Neural progenitor cell (in vitro differentiated cells): Measurements from ENCODE around the gene IRF9. TPM values are rescaled to one million over a fixed set of nuclear protein-coding genes. Genes with fewer than 3 reads are reported as not detected.

Experiments used
- DNase-seq: peaks from one replicate; pipeline ENCODE4 v3.0.0-alpha.2; 2016; ENCODE audit warnings: low spot score
- H2AFZ ChIP-seq: fragments of 200-600 bp; sonication (generic); replicated peaks from 2 replicates; pipeline ENCODE4 v1.6.1; 2016; ENCODE audit warnings: antibody characterized with exemption
- H3F3A ChIP-seq: fragments of 200-600 bp; sonication (generic); 2 replicates; pipeline ENCODE4 v1.6.1; 2016; ENCODE audit warnings: antibody characterized with exemption, low read depth
- H3K27ac ChIP-seq: fragments of 200-600 bp; sonication (generic); 2 replicates; pipeline ENCODE4 v1.5.1; 2016; ENCODE audit warnings: mild to moderate bottlenecking
- H3K27me3 ChIP-seq: fragments of 200-600 bp; sonication (generic); 2 replicates; pipeline ENCODE4 v1.6.1; 2016; ENCODE audit warnings: mild to moderate bottlenecking, moderate library complexity
- H3K36me3 ChIP-seq: fragments of 200-600 bp; sonication (generic); 2 replicates; pipeline ENCODE4 v1.5.1; 2016
- H3K4me1 ChIP-seq: fragments of 200-600 bp; sonication (generic); 2 replicates; pipeline ENCODE4 v1.6.1; 2016; ENCODE audit warnings: mixed run types
- H3K4me2 ChIP-seq: fragments of 200-600 bp; sonication (generic); 2 replicates; pipeline ENCODE4 v1.6.1; 2016
- H3K4me3 ChIP-seq: fragments of 200-600 bp; sonication (generic); 2 replicates; pipeline ENCODE4 v1.5.1; 2016
- H3K79me2 ChIP-seq: fragments of 200-600 bp; sonication (generic); 2 replicates; pipeline ENCODE4 v1.6.1; 2016; ENCODE audit warnings: low read depth
- H3K9ac ChIP-seq: fragments of 200-600 bp; sonication (generic); 2 replicates; pipeline ENCODE4 v1.6.1; 2016
- H3K9me3 ChIP-seq: fragments of 200-600 bp; sonication (generic); 2 replicates; pipeline ENCODE4 v1.5.1; 2016; ENCODE audit warnings: low read depth
- H4K20me1 ChIP-seq: fragments of 200-600 bp; sonication (generic); 2 replicates; pipeline ENCODE4 v1.6.1; 2016; ENCODE audit warnings: low read depth
- H3K27ac Mint-ChIP-seq: 3 replicates; pipeline ENCODE4 v1.8.0; 2021; ENCODE audit warnings: mixed read lengths
- H3K27me3 Mint-ChIP-seq: 2 replicates; pipeline ENCODE4 v1.8.0; 2022; ENCODE audit warnings: low read depth, mild to moderate bottlenecking, inconsistent platforms, moderate library complexity, mixed read lengths; ENCODE audit not compliant: insufficient read depth
- H3K36me3 Mint-ChIP-seq: 3 replicates; pipeline ENCODE4 v1.8.0; 2021; ENCODE audit warnings: mixed read lengths
- H3K4me1 Mint-ChIP-seq: 3 replicates; pipeline ENCODE4 v1.8.0; 2021; ENCODE audit warnings: mixed read lengths
- H3K4me3 Mint-ChIP-seq: 3 replicates; pipeline ENCODE4 v1.8.0; 2021; ENCODE audit warnings: mild to moderate bottlenecking, moderate library complexity, mixed read lengths
- H3K9me3 Mint-ChIP-seq: 3 replicates; pipeline ENCODE4 v1.8.0; 2020; ENCODE audit warnings: mixed read lengths
- EZH2 ChIP-seq: fragments of 200-600 bp; sonication (generic); IDR thresholded peaks from 2 replicates; pipeline ENCODE4 v1.6.1; 2017; ENCODE audit warnings: antibody characterized with exemption, mild to moderate bottlenecking, moderate library complexity
- EZH2phosphoT487 ChIP-seq: fragments of 200-600 bp; sonication (generic); IDR thresholded peaks from 2 replicates; pipeline ENCODE4 v1.6.1; 2017; ENCODE audit warnings: antibody characterized with exemption
- total RNA-seq: library from RNA; depleted of rRNA; stranded (reverse); fragments of >200 nt; gene quantifications from 2 replicates; pipeline ENCODE4 v1.2.3, GENCODE V29; 2015; ENCODE audit warnings: low replicate concordance
- TF ChIP-seq, protein P1 (sequence below): fragments of 200-600 bp; sonication (generic); IDR thresholded peaks from 2 replicates; pipeline ENCODE4 v1.5.1; 2017; ENCODE audit warnings: antibody characterized with exemption, mild to moderate bottlenecking

The IRF9 gene
- total RNA-seq, 1 donor from 2014 or later: 9.7 TPM

DNA sequence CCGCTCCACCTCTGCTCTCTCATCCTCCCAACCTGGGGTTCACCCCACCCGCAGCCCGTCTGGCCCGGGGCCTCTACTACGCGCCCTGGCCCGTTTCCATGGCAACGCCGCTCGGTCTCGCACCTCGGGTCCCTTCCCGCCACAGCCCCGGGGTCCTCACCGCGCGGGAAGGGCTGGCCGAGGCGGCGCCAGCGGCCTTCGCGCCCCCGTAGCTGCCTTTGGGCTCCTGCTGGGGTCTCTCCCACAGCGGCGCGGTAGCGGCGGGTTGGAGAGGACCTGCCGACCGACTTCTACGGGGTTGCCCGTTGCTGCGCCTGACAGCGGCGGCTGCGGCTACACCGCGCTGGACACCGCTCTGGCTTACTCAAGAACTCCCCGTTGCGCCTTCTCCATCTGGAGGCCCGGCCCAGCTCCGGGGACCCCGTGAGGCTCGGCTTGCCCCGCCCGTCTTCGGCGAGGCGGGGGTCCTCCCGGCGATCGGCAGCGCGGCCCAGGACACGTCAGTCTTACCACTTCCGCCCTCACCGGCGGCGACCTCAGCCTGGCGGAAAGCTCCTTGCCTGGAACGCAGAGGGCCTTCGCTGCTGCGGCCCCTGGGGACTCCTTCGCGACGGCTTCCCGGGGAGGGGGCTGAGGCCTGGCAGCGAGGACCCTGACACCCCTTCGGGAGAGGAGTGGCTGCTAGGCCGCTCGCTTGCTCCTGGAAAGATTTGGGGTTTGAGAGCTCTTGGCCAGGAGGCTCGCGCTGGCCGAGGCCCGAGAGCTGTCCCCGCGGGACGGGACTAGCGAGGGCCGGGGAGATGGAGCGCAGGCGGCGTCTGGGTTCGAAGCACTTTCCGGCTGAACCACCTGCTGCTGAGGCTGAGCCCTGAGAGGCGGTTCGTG lies 34.4 kb downstream of the IRF9 start, which contains the start of gene TM9SF1:
TSS of gene TM9SF1 (minus strand) at position 256 of the 885 bp plus-strand sequence. CDS start 422 bp downstream, outside the sequence.
- no peaks in the 10 kb centered on the region for H4K20me1 ChIP-seq
- H3K79me2 ChIP-seq: peaks cover 14% of the 10 kb centered on the region
- H3K9ac ChIP-seq: peak within 1 kb of the TSS; percentile 70
- peaks cover 21% of the 10 kb centered on the region for H3K4me1 Mint-ChIP-seq
- H3K27me3 ChIP-seq: no peaks in the 10 kb centered on the region
- peak within 1 kb of the TSS; percentile 98 for H3K4me3 Mint-ChIP-seq
- peaks cover 22% of the 10 kb centered on the region for H3K36me3 Mint-ChIP-seq
- peak within 1 kb of the TSS; percentile 81 for H3K4me3 ChIP-seq
- H3K9me3 Mint-ChIP-seq: no peaks in the 10 kb centered on the region
- H3K9me3 ChIP-seq: no peaks in the 10 kb centered on the region
- H3K27ac Mint-ChIP-seq: peak within 1 kb of the TSS; percentile 99
- H3F3A ChIP-seq: peaks cover 27% of the 10 kb centered on the region
- peak within 1 kb of the TSS; percentile 90 for H3K27ac ChIP-seq
- TF ChIP-seq EZH2 (no peak), EZH2phosphoT487 (no peak)
- TF ChIP-seq, protein P1, sequence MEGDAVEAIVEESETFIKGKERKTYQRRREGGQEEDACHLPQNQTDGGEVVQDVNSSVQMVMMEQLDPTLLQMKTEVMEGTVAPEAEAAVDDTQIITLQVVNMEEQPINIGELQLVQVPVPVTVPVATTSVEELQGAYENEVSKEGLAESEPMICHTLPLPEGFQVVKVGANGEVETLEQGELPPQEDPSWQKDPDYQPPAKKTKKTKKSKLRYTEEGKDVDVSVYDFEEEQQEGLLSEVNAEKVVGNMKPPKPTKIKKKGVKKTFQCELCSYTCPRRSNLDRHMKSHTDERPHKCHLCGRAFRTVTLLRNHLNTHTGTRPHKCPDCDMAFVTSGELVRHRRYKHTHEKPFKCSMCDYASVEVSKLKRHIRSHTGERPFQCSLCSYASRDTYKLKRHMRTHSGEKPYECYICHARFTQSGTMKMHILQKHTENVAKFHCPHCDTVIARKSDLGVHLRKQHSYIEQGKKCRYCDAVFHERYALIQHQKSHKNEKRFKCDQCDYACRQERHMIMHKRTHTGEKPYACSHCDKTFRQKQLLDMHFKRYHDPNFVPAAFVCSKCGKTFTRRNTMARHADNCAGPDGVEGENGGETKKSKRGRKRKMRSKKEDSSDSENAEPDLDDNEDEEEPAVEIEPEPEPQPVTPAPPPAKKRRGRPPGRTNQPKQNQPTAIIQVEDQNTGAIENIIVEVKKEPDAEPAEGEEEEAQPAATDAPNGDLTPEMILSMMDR: no peak
- peak within 1 kb of the TSS; percentile 92 for H3K4me2 ChIP-seq
- DNase-seq: peak; percentile 92
- H3K4me1 ChIP-seq: peaks cover 6% of the 10 kb centered on the region
- no peaks in the 10 kb centered on the region for H3K36me3 ChIP-seq
- H2AFZ ChIP-seq: peak within 1 kb of the TSS; percentile 87
- peaks cover 8% of the 10 kb centered on the region for H3K27me3 Mint-ChIP-seq

DNA sequence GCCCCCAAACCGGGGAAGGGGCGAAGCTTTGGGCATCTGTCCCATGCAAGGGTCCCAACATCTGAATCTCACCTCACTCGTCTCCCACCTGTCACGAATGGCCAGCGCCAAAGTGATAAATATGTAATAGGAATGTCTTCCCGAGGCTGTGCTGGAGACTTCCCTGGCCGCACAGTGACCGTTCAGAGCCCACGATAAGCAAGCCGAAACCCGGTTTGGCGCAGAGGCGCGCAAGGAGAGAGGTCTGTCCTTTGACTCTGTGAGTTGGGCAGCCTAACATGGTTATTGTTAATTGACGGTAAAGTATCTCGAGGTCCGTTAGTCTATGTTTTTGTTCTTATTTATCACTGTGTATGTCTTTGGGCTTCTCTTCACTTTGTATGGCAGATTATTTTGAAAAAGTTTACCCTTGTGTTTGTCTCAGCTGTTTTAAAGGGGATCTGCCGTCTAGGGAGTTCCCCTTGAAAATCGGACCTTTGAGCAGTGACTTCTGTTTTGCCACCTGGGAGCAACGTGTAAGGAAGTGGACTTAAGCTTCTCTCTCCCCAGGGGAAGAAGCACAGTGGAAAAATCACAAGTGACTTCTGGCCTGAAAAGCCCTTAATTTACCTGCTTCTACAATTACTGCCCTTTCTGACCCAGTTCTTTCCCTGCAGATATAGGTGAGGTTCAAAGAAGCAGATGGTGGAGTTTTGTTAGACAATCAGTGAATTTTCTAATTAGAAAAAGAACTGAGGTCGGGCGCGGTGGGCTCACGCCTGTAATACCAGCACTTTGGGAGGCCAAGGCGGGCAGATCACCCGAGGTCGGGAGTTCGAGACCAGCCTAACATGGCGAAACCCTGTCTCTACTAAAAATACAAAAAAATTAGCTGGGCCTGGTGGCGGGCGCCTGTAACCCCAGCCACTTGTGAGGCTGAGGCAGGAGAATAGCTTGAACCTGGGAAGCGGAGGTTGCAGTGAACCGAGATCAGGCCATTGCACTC lies 35.3 kb downstream of the IRF9 start:
- Histone ChIP-seq H3K4me3 (peak overlapping the region; percentile 81), H2AFZ (peak overlapping the region; percentile 87), H3K27ac (peak overlapping the region; percentile 90), H3K9me3 (no peaks in the 10 kb centered on the region), H4K20me1 (no peaks in the 10 kb centered on the region), H3K79me2 (peaks cover 14% of the 10 kb centered on the region), H3K36me3 (no peaks in the 10 kb centered on the region), H3F3A (peaks cover 27% of the 10 kb centered on the region), H3K4me1 (peaks cover 6% of the 10 kb centered on the region), H3K9ac (peak overlapping the region; percentile 70), H3K4me2 (peak overlapping the region; percentile 92), H3K27me3 (no peaks in the 10 kb centered on the region)
- peak overlapping the region; percentile 98 for H3K4me3 Mint-ChIP-seq
- H3K27me3 Mint-ChIP-seq: peaks cover 8% of the 10 kb centered on the region
- no peaks in the 10 kb centered on the region for H3K9me3 Mint-ChIP-seq
- peak; percentile 43 for DNase-seq
- H3K27ac Mint-ChIP-seq: peak overlapping the region; percentile 99
- H3K36me3 Mint-ChIP-seq: peaks cover 20% of the 10 kb centered on the region
- peaks cover 21% of the 10 kb centered on the region for H3K4me1 Mint-ChIP-seq
- TF ChIP-seq EZH2phosphoT487: no peak
- TF ChIP-seq EZH2: no peak
- TF ChIP-seq, protein P1: no peak

DNA sequence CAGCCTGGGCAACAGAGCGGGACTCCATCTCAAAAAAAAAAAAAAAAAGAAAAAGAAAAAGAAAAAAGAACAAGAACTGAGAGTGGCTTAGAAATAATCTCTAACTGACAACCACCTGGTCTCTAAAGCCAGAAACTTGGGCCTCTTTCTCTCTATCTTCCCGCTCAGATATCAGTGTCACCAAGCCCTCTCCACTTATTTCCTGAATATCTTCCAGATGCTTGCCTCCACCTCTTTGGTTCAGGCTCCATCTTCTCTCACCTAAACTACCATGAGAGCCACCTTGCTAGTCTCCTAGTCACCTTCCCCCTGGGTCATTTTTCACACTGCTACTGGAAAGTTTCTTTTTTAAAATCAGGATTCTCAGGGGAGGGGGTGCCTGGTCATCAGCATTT lies 36.0 kb downstream of the IRF9 start:
- H3K9me3 Mint-ChIP-seq: no peaks in the 10 kb centered on the region

More for the DNA sequence above, 36.0 kb downstream of the IRF9 start:
- Histone ChIP-seq H3K36me3 (peaks cover under 1% of the 10 kb centered on the region), H3K79me2 (peaks cover 14% of the 10 kb centered on the region), H2AFZ (no peak overlapping the region), H3K9me3 (no peaks in the 10 kb centered on the region), H3K9ac (no peak overlapping the region), H3F3A (peaks cover 27% of the 10 kb centered on the region), H3K4me2 (peak overlapping the region; percentile 92), H3K27me3 (no peaks in the 10 kb centered on the region), H3K4me1 (peaks cover 6% of the 10 kb centered on the region), H3K27ac (no peak overlapping the region), H4K20me1 (no peaks in the 10 kb centered on the region), H3K4me3 (no peak overlapping the region)
- Mint-ChIP-seq H3K27me3 (peaks cover 8% of the 10 kb centered on the region), H3K36me3 (peaks cover 21% of the 10 kb centered on the region), H3K27ac (no peak overlapping the region), H3K4me1 (peaks cover 21% of the 10 kb centered on the region), H3K4me3 (peak overlapping the region; percentile 98)
- TF ChIP-seq EZH2phosphoT487: no peak
- TF ChIP-seq, protein P1: no peak
- TF ChIP-seq EZH2: no peak
- DNase-seq: no peak
